Neural cell (in vitro differentiated cells): ENCODE measurements around the gene SLC37A2. TPM values are rescaled to one million over a fixed set of nuclear protein-coding genes. Genes with fewer than 3 reads are reported as not detected.

ENCODE experiments used
- H2AFZ ChIP-seq: fragments of 200-600, 300-800 bp; sonication (generic), shearing (Covaris generic); 2 replicates; pipeline ENCODE4 v1.6.0; 2014; ENCODE audit warnings: low read depth, mild to moderate bottlenecking, antibody characterized with exemption, low read length, moderate library complexity
- H3F3A ChIP-seq: fragments of 200-600 bp; shearing (Covaris generic); 2 replicates; pipeline ENCODE4 v1.6.1; 2016; ENCODE audit warnings: mild to moderate bottlenecking, moderate library complexity, mixed read lengths, antibody characterized with exemption, low read length; ENCODE audit not compliant: insufficient read depth, poor library complexity, severe bottlenecking
- H3K27ac ChIP-seq: fragments of 200-600, 300-800 bp; sonication (generic), shearing (Covaris generic); 2 replicates; pipeline ENCODE4 v1.5.1; 2014; ENCODE audit warnings: mild to moderate bottlenecking, low read length, moderate library complexity
- H3K27me3 ChIP-seq: fragments of 300-800, 200-600 bp; sonication (generic), shearing (Covaris generic); 2 replicates; pipeline ENCODE4 v1.6.0; 2014; ENCODE audit warnings: mild to moderate bottlenecking, low read depth, low read length, moderate library complexity; ENCODE audit not compliant: insufficient read depth
- H3K36me3 ChIP-seq: fragments of 300-800, 200-600 bp; sonication (generic), shearing (Covaris generic); 2 replicates; pipeline ENCODE4 v1.5.1; 2014; ENCODE audit warnings: mild to moderate bottlenecking, antibody characterized with exemption, low read length, moderate library complexity; ENCODE audit not compliant: insufficient read depth
- H3K4me2 ChIP-seq: fragments of 300-800, 200-600 bp; sonication (generic), shearing (Covaris generic); 2 replicates; pipeline ENCODE4 v1.6.0; 2014; ENCODE audit warnings: mild to moderate bottlenecking, low read length
- H3K4me3 ChIP-seq: fragments of 300-800, 200-600 bp; sonication (generic), shearing (Covaris generic); 2 replicates; pipeline ENCODE4 v1.5.1; 2014; ENCODE audit warnings: mild to moderate bottlenecking, low read length, moderate library complexity
- H3K79me2 ChIP-seq: fragments of 200-600 bp; shearing (Covaris generic); replicated peaks from 2 replicates; pipeline ENCODE4 v1.6.0; 2014; ENCODE audit warnings: mild to moderate bottlenecking, low read length, moderate library complexity; ENCODE audit not compliant: insufficient read depth
- H3K9ac ChIP-seq: fragments of 300-800, 200-600 bp; sonication (generic), shearing (Covaris generic); 2 replicates; pipeline ENCODE4 v1.6.1; 2016; ENCODE audit warnings: mild to moderate bottlenecking, low read length, mixed read lengths
- H3K9me2 ChIP-seq: fragments of 200-600 bp; shearing (Covaris generic); 2 replicates; pipeline ENCODE4 v1.6.1; 2016; ENCODE audit warnings: mild to moderate bottlenecking, low read length, mixed read lengths; ENCODE audit not compliant: insufficient read depth
- H3K9me3 ChIP-seq: fragments of 200-600, 300-800 bp; sonication (generic), shearing (Covaris generic); 2 replicates; pipeline ENCODE4 v1.6.1; 2016; ENCODE audit warnings: mild to moderate bottlenecking, mixed run types, low read length, moderate library complexity, mixed read lengths
- H4K20me1 ChIP-seq: fragments of 200-600 bp; shearing (Covaris generic); 2 replicates; pipeline ENCODE4 v1.6.1; 2016; ENCODE audit warnings: mild to moderate bottlenecking, mixed run types; ENCODE audit not compliant: insufficient read depth
- CTCF ChIP-seq: fragments of 450-650 bp; IDR thresholded peaks from 2 replicates; pipeline ENCODE4 v1.5.1; 2014; ENCODE audit warnings: antibody characterized with exemption, mild to moderate bottlenecking, moderate library complexity; ENCODE audit not compliant: poor library complexity, severe bottlenecking
- EP300 ChIP-seq: fragments of 450-650 bp; conservative IDR thresholded peaks from 2 replicates; pipeline ENCODE4 v1.6.1; 2014; ENCODE audit warnings: antibody characterized with exemption, mild to moderate bottlenecking, moderate library complexity; ENCODE audit not compliant: poor library complexity, severe bottlenecking
- EZH2 ChIP-seq: fragments of 200-600, 300-800 bp; shearing (Covaris generic), sonication (generic); IDR thresholded peaks from 2 replicates; pipeline ENCODE4 v1.6.1; 2014; ENCODE audit warnings: antibody characterized with exemption, low read length, borderline replicate concordance, mild to moderate bottlenecking; ENCODE audit not compliant: insufficient read depth, poor library complexity, severe bottlenecking
- MXI1 ChIP-seq: fragments of 450-650 bp; conservative IDR thresholded peaks from 2 replicates; pipeline ENCODE4 v1.6.1; 2014; ENCODE audit warnings: antibody characterized with exemption, mild to moderate bottlenecking; ENCODE audit not compliant: poor library complexity, severe bottlenecking
- POLR2AphosphoS5 ChIP-seq: IDR thresholded peaks from 2 replicates; pipeline ENCODE4 v1.6.1; 2012
- RAD21 ChIP-seq: fragments of 450-650 bp; conservative IDR thresholded peaks from 2 replicates; pipeline ENCODE4 v1.6.1; 2014; ENCODE audit warnings: antibody characterized with exemption, mild to moderate bottlenecking, moderate library complexity
- REST ChIP-seq: IDR thresholded peaks from 2 replicates; pipeline ENCODE4 v1.6.1; 2012; ENCODE audit warnings: borderline replicate concordance
- SMC3 ChIP-seq: fragments of 450-650 bp; conservative IDR thresholded peaks from 2 replicates; pipeline ENCODE4 v1.6.1; 2014; ENCODE audit warnings: antibody characterized with exemption, mild to moderate bottlenecking, moderate library complexity; ENCODE audit not compliant: poor library complexity
- TAF1 ChIP-seq: IDR thresholded peaks from 2 replicates; pipeline ENCODE4 v1.6.1; 2012; ENCODE audit warnings: low read depth
- polyA minus RNA-seq: library from RNA; depleted of rRNA, polyadenylated mRNA; stranded (reverse); fragments of >200 nt; gene quantifications from 2 replicates; pipeline ENCODE4 v1.2.3, GENCODE V29; 2014
- polyA plus RNA-seq: library from polyadenylated mRNA; depleted of rRNA; stranded (reverse); fragments of >200 nt; gene quantifications from 2 replicates; pipeline ENCODE4 v1.2.3, GENCODE V29; 2014

Gene SLC37A2
- polyA plus RNA-seq (0.12 and 0.14 TPM in 2 replicates), polyA minus RNA-seq (0.24 and 0.46 TPM in 2 replicates)

- Histone ChIP-seq H2AFZ (no peak within 1 kb of the TSS), H3K4me3 (peak within 1 kb of the TSS; percentile 66), H4K20me1 (no peaks in the 10 kb centered on the region), H3K36me3 (no peaks in the 10 kb centered on the region), H3K4me2 (no peak within 1 kb of the TSS), H3F3A (no peaks in the 10 kb centered on the region), H3K9ac (peak within 1 kb of the TSS; percentile 26), H3K79me2 (no peaks in the 10 kb centered on the region), H3K27me3 (peaks cover 55% of the 10 kb centered on the region), H3K9me3 (no peaks in the 10 kb centered on the region), H3K27ac (no peak within 1 kb of the TSS), H3K9me2 (no peaks in the 10 kb centered on the region)
- TF ChIP-seq MXI1: peak; percentile 34
- TF ChIP-seq CTCF: peak; percentile 22
- no peak for TF ChIP-seq SMC3
Observed at GRCh38 chr11:125062931-125063428, at the start of gene SLC37A2. TSS of gene SLC37A2 (plus strand) at chr11:125063305. CDS start at chr11:125063368, 63 bp downstream.

- TF ChIP-seq TAF1: no peak
- no peak for TF ChIP-seq CTCF
- Histone ChIP-seq H3K27ac (no peak overlapping the region), H3K9me2 (no peaks in the 10 kb centered on the region), H3K36me3 (no peaks in the 10 kb centered on the region), H3K4me3 (no peak overlapping the region), H3K4me2 (no peak overlapping the region), H2AFZ (no peak overlapping the region), H3K79me2 (no peaks in the 10 kb centered on the region), H4K20me1 (no peaks in the 10 kb centered on the region), H3K9ac (no peak overlapping the region), H3K9me3 (no peaks in the 10 kb centered on the region), H3K27me3 (no peaks in the 10 kb centered on the region), H3F3A (no peaks in the 10 kb centered on the region)
Observed at GRCh38 chr11:125016413-125016812, 46.7 kb upstream of the SLC37A2 start.

GRCh38 chr11:125020342-125020741 is 42.8 kb upstream of the SLC37A2 start:
- TF ChIP-seq SMC3: no peak
- no peak for TF ChIP-seq TAF1
- no peak for TF ChIP-seq EZH2
- no peak for TF ChIP-seq REST
- TF ChIP-seq EP300: no peak
- no peak for TF ChIP-seq MXI1
- no peak for TF ChIP-seq CTCF
- TF ChIP-seq RAD21: no peak
- TF ChIP-seq POLR2AphosphoS5: no peak
- Histone ChIP-seq H3K4me2 (no peak overlapping the region), H2AFZ (no peak overlapping the region), H3K27ac (no peak overlapping the region), H3K9me3 (no peaks in the 10 kb centered on the region), H3K27me3 (no peaks in the 10 kb centered on the region), H4K20me1 (no peaks in the 10 kb centered on the region), H3K9ac (no peak overlapping the region), H3K36me3 (no peaks in the 10 kb centered on the region), H3F3A (no peaks in the 10 kb centered on the region), H3K9me2 (no peaks in the 10 kb centered on the region), H3K79me2 (no peaks in the 10 kb centered on the region), H3K4me3 (no peak overlapping the region)
